GM12878 (cell line): ENCODE measurements around the gene KCNJ16. TPM values are rescaled to one million over a fixed set of nuclear protein-coding genes. Genes with fewer than 3 reads are reported as not detected.

Source experiments
- ATAC-seq: fragments of 200-7000 bp; cut with Tn5 transposase; 3 replicates; pipeline ENCODE4 v1.9.1; 2020; ENCODE audit warnings: mild to moderate bottlenecking, moderate library complexity
- BruUV-seq: library from RNA; stranded (reverse); fragments of 400-500 nt; replicated peaks from 2 replicates; lab custom pipeline; 2021; lab: Mats Ljungman, UMichigan
- CTCF ChIA-PET: fragments of 300-600 bp; sonication (Branson Sonifier 250); formaldehyde crosslinking; extraction: SDS; loops from one replicate; lab custom pipeline; 2021; ENCODE audit warnings: inconsistent platforms; lab: Yijun Ruan, JAX
- POLR2A ChIA-PET: fragments of 350-600 bp; formaldehyde crosslinking; extraction: SDS; loops from one replicate; lab custom pipeline; 2021; ENCODE audit warnings: inconsistent platforms; lab: Charles Lee
- RAD21 ChIA-PET: fragments of 300-600 bp; sonication (Branson Sonifier 250); formaldehyde crosslinking; loops from one replicate; lab custom pipeline; 2023; ENCODE audit warnings: antibody characterized with exemption; ENCODE audit not compliant: unreplicated experiment; lab: Charles Lee
- SMC1A ChIA-PET: fragments of 300-600 bp; sonication (Branson Sonifier 250); formaldehyde crosslinking; loops from one replicate; lab custom pipeline; 2023; ENCODE audit not compliant: unreplicated experiment, uncharacterized antibody; lab: Charles Lee
- DNase-seq: peaks from one replicate; pipeline ENCODE4 v3.0.0-alpha.2; 2011; ENCODE audit warnings: low read depth, low spot score
- FAIRE-seq: peaks from 3 replicates; lab custom pipeline; 2011; peaks lifted over from hg19 to GRCh38; lab: Jason Lieb, UNC
- H2AFZ ChIP-seq: 2 replicates; pipeline ENCODE4 v1.6.0; 2011; ENCODE audit warnings: low read depth, low read length, control low read depth; ENCODE audit not compliant: control insufficient read depth
- H3K27ac ChIP-seq: 2 replicates; pipeline ENCODE4 v1.5.1; 2011; ENCODE audit warnings: control low read depth; ENCODE audit not compliant: control insufficient read depth, insufficient read depth
- H3K27me3 ChIP-seq, 2 experiments: replicated peaks in 1 of 2; 2 replicates each; pipeline versions ENCODE4 v1.6.0 to v1.6.1; 2011; ENCODE audit warnings: low read length in 1 of 2; ENCODE audit not compliant: control insufficient read depth in 2 of 2, insufficient read depth in 2 of 2
- H3K36me3 ChIP-seq, 2 experiments: 2 replicates each; pipeline ENCODE4 v1.5.1; 2011; ENCODE audit warnings: low read length in 1 of 2; ENCODE audit not compliant: control insufficient read depth in 2 of 2, insufficient read depth in 2 of 2
- H3K4me1 ChIP-seq: 2 replicates; pipeline ENCODE4 v1.6.1; 2011; ENCODE audit warnings: mild to moderate bottlenecking, low read length, moderate library complexity, mixed read lengths; ENCODE audit not compliant: control insufficient read depth, insufficient read depth
- H3K4me2 ChIP-seq: 2 replicates; pipeline ENCODE4 v1.6.0; 2011; ENCODE audit warnings: control low read depth; ENCODE audit not compliant: control insufficient read depth, insufficient read depth
- H3K4me3 ChIP-seq: fragments of 200-600 bp; sonication (generic); 2 replicates; pipeline ENCODE4 v1.5.1; 2016
- H3K79me2 ChIP-seq: 2 replicates; pipeline ENCODE4 v1.6.0; 2011; ENCODE audit warnings: low read length; ENCODE audit not compliant: control insufficient read depth, insufficient read depth
- H3K9ac ChIP-seq: 2 replicates; pipeline ENCODE4 v1.8.0; 2011; ENCODE audit warnings: low read length, control low read depth, mixed read lengths; ENCODE audit not compliant: control insufficient read depth, insufficient read depth
- H3K9me3 ChIP-seq: replicated peaks from 3 replicates; pipeline ENCODE4 v1.5.1; 2011; ENCODE audit warnings: mild to moderate bottlenecking, low read length; ENCODE audit not compliant: control insufficient read depth, insufficient read depth
- H4K20me1 ChIP-seq: 2 replicates; pipeline ENCODE4 v1.6.0; 2011; ENCODE audit not compliant: control insufficient read depth, insufficient read depth
- BHLHE40 ChIP-seq, 2 experiments: fragments of 450-650 bp in 1 of 2; IDR thresholded peaks; 2 replicates each; pipeline ENCODE4 v1.6.1; 2011 to 2017; ENCODE audit warnings: low read depth in 2 of 2, borderline replicate concordance in 1 of 2, improper control_type of control experiment in 1 of 2, low read length in 1 of 2, mild to moderate bottlenecking in 1 of 2
- EED ChIP-seq: sonication (generic); IDR thresholded peaks from 2 replicates; pipeline ENCODE4 v1.6.1; 2016; ENCODE audit warnings: antibody characterized with exemption, low read depth
- EZH2 ChIP-seq: IDR thresholded peaks from 2 replicates; pipeline ENCODE4 v1.6.1; 2012; ENCODE audit warnings: low read depth, mild to moderate bottlenecking, control low read depth, inconsistent platforms, low read length, borderline replicate concordance; ENCODE audit not compliant: control insufficient read depth
- IKZF1 ChIP-seq: fragments of 450-650 bp; conservative IDR thresholded peaks from 2 replicates; pipeline ENCODE4 v1.6.1; 2017; ENCODE audit warnings: antibody characterized with exemption, mild to moderate bottlenecking
- MTA2 ChIP-seq: fragments of 450-650 bp; IDR thresholded peaks from 2 replicates; pipeline ENCODE4 v1.6.1; 2016; ENCODE audit warnings: low read depth, mild to moderate bottlenecking, moderate library complexity
- PBX3 ChIP-seq: IDR thresholded peaks from 2 replicates; pipeline ENCODE4 v1.6.1; 2011; ENCODE audit warnings: mild to moderate bottlenecking, low read depth, low read length, moderate library complexity; ENCODE audit not compliant: insufficient replicate concordance
- TCF12 ChIP-seq: IDR thresholded peaks from 2 replicates; pipeline ENCODE4 v1.6.1; 2011; ENCODE audit warnings: low read depth, mild to moderate bottlenecking, low read length
- ZBED1 ChIP-seq: IDR thresholded peaks from 2 replicates; pipeline ENCODE4 v1.6.1; 2016; ENCODE audit warnings: borderline replicate concordance
- WGBS: methylation state at CpG from one replicate; pipeline ENCODE4 v1.1.6; 2016; ENCODE audit warnings: low lambda C conversion rate; ENCODE audit not compliant: insufficient replicate concordance, insufficient coverage; ENCODE audit errors: missing lambda C conversion rate; 5-methylcytosine and 5-hydroxymethylcytosine counted together
- in situ Hi-C: fragments of 300-500 bp; cut with MboI; formaldehyde crosslinking; loops from 9 replicates; pipeline ENCODE4 v1.14.3; 2018; ENCODE audit warnings: mixed read lengths
- intact Hi-C: fragments of 100-400 bp; cut with micrococcal nuclease; formaldehyde crosslinking; loops from one replicate; pipeline ENCODE4 v1.14.2; 2022; ENCODE audit not compliant: unreplicated experiment
- polyA plus RNA-seq, 11 experiments: library from polyadenylated mRNA; depleted of rRNA in 4 of 11; unstranded in 6 of 11; stranded (reverse) in 5 of 11; fragments of >200 nt; fragmentation: Nextera tagmentation in 4 of 11; fragmentation: Illumina TruSeq in 1 of 11; extraction: Ambion mirVana in 4 of 11; extraction: Trizol in 1 of 11; gene quantifications; 1 replicate in 1 of 11; 2 replicates in 10 of 11; pipeline versions ENCODE4 v1.2.1 to v1.2.3, GENCODE V29; 2011 to 2016; ENCODE audit warnings: inconsistent platforms in 2 of 11, missing spikeins in 2 of 11, low read depth in 1 of 11
- total RNA-seq, 4 experiments: library from RNA; depleted of rRNA in 3 of 4; stranded (reverse); fragments of >200 nt in 3 of 4; fragmentation: Illumina TruSeq in 1 of 4; extraction: Trizol in 1 of 4; gene quantifications; 2 replicates each; pipeline versions ENCODE4 v1.2.1 to v1.2.3, GENCODE V29; 2013 to 2021
- TF ChIP-seq, protein P1 (sequence below): fragments of 450-650 bp; conservative IDR thresholded peaks from 2 replicates; pipeline ENCODE4 v1.6.1; 2017; ENCODE audit warnings: mild to moderate bottlenecking, moderate library complexity
- TF ChIP-seq, protein P2 (sequence below): fragments of 450-650 bp; IDR thresholded peaks from 2 replicates; pipeline ENCODE4 v1.6.1; 2017; ENCODE audit warnings: mild to moderate bottlenecking, moderate library complexity

The KCNJ16 gene
- total and polyA plus RNA-seq, 10 of the 15 experiments (the other 5 are each of a cell fraction or from before 2014, with no cell fraction given): 0.08 to 0.24 (median 0.20) TPM; not detected in 7

DNA sequence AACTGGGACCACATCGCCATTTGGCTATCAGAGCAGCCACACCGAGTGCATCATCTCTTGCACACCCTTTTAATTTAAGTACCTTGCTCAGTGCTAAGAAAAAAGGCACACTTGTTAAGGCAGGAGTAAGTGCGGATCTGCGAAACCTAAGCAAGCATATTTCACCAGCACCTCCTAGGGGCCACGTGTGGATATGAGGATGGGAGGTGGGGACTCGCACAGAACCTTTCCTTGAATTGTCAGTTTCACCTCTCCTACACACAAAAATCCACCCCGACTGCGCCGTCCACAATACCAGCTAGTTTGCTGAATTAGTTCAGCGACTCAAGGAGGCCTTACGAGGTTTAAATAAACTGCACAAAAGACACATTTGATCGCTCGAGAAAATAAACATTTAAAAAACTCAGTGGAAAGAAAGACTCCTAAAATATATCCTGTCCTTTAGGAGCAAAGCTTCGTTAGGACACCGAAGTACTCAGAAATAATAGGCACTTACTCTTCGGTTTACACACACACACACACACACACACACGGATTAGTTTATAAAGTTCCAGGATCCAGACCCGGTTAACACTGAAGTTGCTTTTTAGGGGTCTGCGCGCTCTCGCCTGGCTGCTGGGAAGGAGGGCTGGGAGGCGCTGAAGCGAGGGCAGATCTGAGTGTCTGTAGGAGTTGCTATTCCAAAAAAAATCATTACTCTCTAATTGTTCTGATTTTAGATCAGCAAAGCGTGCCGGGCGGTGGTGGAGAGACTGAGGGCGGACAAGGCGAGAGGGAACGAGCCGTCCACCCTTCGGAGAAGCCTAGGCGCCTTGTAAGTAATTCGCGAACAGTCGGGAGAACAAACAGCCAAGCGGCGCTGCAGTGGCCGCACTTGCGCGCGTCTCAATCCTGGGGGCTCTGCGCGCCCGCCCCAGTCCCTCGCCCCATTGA lies 93.3 kb downstream of the KCNJ16 start (continued):
- TF ChIP-seq PBX3 (no peak), IKZF1 (peak; percentile 27; the same call in 1 of the 2 replicates)

- Histone ChIP-seq H3K9me3 (no peaks in the 10 kb centered on the region), H4K20me1 (no peaks in the 10 kb centered on the region), H3K36me3 (no peaks in the 10 kb centered on the region), H3K27ac (no peak within 1 kb of the TSS), H3K4me2 (peak within 1 kb of the TSS; percentile 97), H3K4me3 (peak within 1 kb of the TSS; percentile 38), H3K9ac (no peak within 1 kb of the TSS; the same call in 1 of the 2 replicates), H3K79me2 (no peaks in the 10 kb centered on the region), H2AFZ (peak within 1 kb of the TSS; percentile 59), H3K27me3 (peaks cover 0 to 10% of the 10 kb centered on the region in 2 experiments; a peak in 1 of 4 replicates), H3K4me1 (peaks cover 8% of the 10 kb centered on the region)
- FAIRE-seq: no peak
- no peak for DNase-seq
- 2% methylated on average over 55 of the region's 67 CpGs for WGBS
- RAD21 ChIA-PET: interaction anchor here (0.8 to 6.5 kb wide), 11 partner anchors 9 to 562 kb away, joined by 3 to 57 read pairs (median 4); no protein-coding TSS in a partner anchor
- SMC1A ChIA-PET: interaction anchor here (0.7 to 3.6 kb wide), 14 partner anchors 9 to 388 kb away, joined by 3 to 24 read pairs (median 4); no protein-coding TSS in a partner anchor
- intact Hi-C loops (loop anchor here (2.0 to 5.0 kb wide), 3 partner anchors 40 to 383 kb away; no protein-coding TSS in a partner anchor), in situ Hi-C loops (no loop called here)
- no TSS peak for BruUV-seq
- CTCF ChIA-PET: interaction anchor here (0.8 to 5.4 kb wide), 6 partner anchors 40 to 561 kb away, joined by 3 to 47 read pairs (median 4); no protein-coding TSS in a partner anchor
- POLR2A ChIA-PET: interaction anchor here (1.5 to 1.8 kb wide), 2 partner anchors 12 to 39 kb away, joined by 4 to 7 read pairs; no protein-coding TSS in a partner anchor
- peak; percentile 95 for ATAC-seq
- TF ChIP-seq TCF12 (0 out of 2 replicates have a peak, but pooled peaks have one; percentile 17), EED (0 out of 2 replicates have a peak, but pooled peaks have one; percentile 36), ZBED1 (no peak), MTA2 (no peak), EZH2 (no peak), BHLHE40 (IDR thresholded peaks at IDR 0.05; ENCODE audit: borderline replicate concordance in 1 of 2, low read depth in 2 of 2, low read length in 1 of 2) (peak in 1 of 2 experiments; percentile 68; a peak in 2 of 4 replicates)
- TF ChIP-seq, protein P1, sequence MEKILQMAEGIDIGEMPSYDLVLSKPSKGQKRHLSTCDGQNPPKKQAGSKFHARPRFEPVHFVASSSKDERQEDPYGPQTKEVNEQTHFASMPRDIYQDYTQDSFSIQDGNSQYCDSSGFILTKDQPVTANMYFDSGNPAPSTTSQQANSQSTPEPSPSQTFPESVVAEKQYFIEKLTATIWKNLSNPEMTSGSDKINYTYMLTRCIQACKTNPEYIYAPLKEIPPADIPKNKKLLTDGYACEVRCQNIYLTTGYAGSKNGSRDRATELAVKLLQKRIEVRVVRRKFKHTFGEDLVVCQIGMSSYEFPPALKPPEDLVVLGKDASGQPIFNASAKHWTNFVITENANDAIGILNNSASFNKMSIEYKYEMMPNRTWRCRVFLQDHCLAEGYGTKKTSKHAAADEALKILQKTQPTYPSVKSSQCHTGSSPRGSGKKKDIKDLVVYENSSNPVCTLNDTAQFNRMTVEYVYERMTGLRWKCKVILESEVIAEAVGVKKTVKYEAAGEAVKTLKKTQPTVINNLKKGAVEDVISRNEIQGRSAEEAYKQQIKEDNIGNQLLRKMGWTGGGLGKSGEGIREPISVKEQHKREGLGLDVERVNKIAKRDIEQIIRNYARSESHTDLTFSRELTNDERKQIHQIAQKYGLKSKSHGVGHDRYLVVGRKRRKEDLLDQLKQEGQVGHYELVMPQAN: peak; percentile 39; the same call in 1 of the 2 replicates
- TF ChIP-seq, protein P2, sequence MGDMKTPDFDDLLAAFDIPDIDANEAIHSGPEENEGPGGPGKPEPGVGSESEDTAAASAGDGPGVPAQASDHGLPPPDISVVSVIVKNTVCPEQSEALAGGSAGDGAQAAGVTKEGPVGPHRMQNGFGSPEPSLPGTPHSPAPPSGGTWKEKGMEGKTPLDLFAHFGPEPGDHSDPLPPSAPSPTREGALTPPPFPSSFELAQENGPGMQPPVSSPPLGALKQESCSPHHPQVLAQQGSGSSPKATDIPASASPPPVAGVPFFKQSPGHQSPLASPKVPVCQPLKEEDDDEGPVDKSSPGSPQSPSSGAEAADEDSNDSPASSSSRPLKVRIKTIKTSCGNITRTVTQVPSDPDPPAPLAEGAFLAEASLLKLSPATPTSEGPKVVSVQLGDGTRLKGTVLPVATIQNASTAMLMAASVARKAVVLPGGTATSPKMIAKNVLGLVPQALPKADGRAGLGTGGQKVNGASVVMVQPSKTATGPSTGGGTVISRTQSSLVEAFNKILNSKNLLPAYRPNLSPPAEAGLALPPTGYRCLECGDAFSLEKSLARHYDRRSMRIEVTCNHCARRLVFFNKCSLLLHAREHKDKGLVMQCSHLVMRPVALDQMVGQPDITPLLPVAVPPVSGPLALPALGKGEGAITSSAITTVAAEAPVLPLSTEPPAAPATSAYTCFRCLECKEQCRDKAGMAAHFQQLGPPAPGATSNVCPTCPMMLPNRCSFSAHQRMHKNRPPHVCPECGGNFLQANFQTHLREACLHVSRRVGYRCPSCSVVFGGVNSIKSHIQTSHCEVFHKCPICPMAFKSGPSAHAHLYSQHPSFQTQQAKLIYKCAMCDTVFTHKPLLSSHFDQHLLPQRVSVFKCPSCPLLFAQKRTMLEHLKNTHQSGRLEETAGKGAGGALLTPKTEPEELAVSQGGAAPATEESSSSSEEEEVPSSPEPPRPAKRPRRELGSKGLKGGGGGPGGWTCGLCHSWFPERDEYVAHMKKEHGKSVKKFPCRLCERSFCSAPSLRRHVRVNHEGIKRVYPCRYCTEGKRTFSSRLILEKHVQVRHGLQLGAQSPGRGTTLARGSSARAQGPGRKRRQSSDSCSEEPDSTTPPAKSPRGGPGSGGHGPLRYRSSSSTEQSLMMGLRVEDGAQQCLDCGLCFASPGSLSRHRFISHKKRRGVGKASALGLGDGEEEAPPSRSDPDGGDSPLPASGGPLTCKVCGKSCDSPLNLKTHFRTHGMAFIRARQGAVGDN: peak; percentile 38
Observed at GRCh38 chr17:70168977-70169708, 94.1 kb downstream of the KCNJ16 start, which contains the start of gene KCNJ2. Gene KCNJ2, plus strand, starts transcription at chr17:70169532. Its CDS starts 5,508 bp downstream, at chr17:70175040.
